ENCODE measurements around the gene PSMA7. TPM values are rescaled to one million over a fixed set of nuclear protein-coding genes. Genes with fewer than 3 reads are reported as not detected.

PSMA7 gene
- total and polyA plus RNA-seq, 4 donors = 109 to 342 (median 196) TPM

GRCh38 chr20:62103508-62104233 is 39.5 kb downstream of the PSMA7 start (continued):
- no peak for TF ChIP-seq EGR1 (IDR thresholded peaks at IDR 0.05; ENCODE audit: low read depth in 2 of 2)

DNA sequence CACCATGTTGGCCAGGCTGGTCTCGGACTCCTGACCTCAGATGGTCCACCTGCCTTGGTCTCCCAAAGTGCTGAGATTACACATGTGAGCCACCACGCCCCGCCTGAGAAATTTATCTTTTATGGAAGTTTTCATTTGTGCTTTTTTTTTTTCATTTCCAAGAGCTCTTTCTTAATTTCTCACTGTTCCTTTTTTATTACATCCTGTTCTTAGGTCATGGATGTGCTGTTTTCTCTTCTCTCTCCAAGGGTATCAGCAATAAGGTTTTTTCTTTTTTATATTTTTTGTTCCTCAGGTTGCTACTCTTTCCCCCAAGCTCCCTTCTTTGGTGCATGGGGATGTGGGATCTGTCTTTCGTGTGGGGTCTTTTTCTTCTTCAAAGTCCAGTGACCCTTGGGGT is 42.1 kb downstream of the PSMA7 start:
- DNase-seq (ENCODE audit: low spot score) = no peak
- Histone ChIP-seq H3K4me3 (ENCODE audit: low read depth in 1 of 3, low read length in 3 of 3) (no peak overlapping the region), H3K27me3 (ENCODE audit: control insufficient read depth in 4 of 4, insufficient read depth in 4 of 4, low read length in 3 of 4) (peaks cover 0 to 4% (median 1%) of the 10 kb centered on the region in 4 donors), H3K4me1 (ENCODE audit: control insufficient read depth in 4 of 4, insufficient read depth in 4 of 4, low read length in 3 of 4) (no peaks in the 10 kb centered on the region), H3K27ac (ENCODE audit: low read depth in 1 of 2, low read length in 2 of 2) (no peak overlapping the region), H3K9ac (ENCODE audit: low read depth in 1 of 2, low read length in 2 of 2) (no peak overlapping the region), H3K36me3 (ENCODE audit: control insufficient read depth in 4 of 4, insufficient read depth in 3 of 4, low read depth in 1 of 4, low read length in 3 of 4) (no peaks in the 10 kb centered on the region), H3K9me3 (ENCODE audit: control insufficient read depth in 4 of 4, low read length in 3 of 4) (peaks cover 3 to 19% (median 10%) of the 10 kb centered on the region in 4 donors)
- TF ChIP-seq JUND (IDR thresholded peaks at IDR 0.05) (no peak), ATF3 (IDR thresholded peaks at IDR 0.05) (no peak), YY1 (IDR thresholded peaks at IDR 0.05) (no peak), RXRA (IDR thresholded peaks at IDR 0.05) (no peak), FOXA1 (IDR thresholded peaks at IDR 0.05) (no peak), SP1 (IDR thresholded peaks at IDR 0.05) (no peak), RAD21 (IDR thresholded peaks at IDR 0.05) (no peak), MAX (IDR thresholded peaks at IDR 0.05) (no peak), NR2F2 (IDR thresholded peaks at IDR 0.05) (no peak), GABPA (IDR thresholded peaks at IDR 0.05 in 1 of 2, conservative IDR thresholded peaks at IDR 0.05 in 1 of 2) (no peak), ZBTB33 (IDR thresholded peaks at IDR 0.05) (no peak)
- TF ChIP-seq, protein P1, sequence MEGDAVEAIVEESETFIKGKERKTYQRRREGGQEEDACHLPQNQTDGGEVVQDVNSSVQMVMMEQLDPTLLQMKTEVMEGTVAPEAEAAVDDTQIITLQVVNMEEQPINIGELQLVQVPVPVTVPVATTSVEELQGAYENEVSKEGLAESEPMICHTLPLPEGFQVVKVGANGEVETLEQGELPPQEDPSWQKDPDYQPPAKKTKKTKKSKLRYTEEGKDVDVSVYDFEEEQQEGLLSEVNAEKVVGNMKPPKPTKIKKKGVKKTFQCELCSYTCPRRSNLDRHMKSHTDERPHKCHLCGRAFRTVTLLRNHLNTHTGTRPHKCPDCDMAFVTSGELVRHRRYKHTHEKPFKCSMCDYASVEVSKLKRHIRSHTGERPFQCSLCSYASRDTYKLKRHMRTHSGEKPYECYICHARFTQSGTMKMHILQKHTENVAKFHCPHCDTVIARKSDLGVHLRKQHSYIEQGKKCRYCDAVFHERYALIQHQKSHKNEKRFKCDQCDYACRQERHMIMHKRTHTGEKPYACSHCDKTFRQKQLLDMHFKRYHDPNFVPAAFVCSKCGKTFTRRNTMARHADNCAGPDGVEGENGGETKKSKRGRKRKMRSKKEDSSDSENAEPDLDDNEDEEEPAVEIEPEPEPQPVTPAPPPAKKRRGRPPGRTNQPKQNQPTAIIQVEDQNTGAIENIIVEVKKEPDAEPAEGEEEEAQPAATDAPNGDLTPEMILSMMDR (IDR thresholded peaks at IDR 0.05; ENCODE audit: low read depth, low read length, missing input control) = no peak
- 88% methylated on average over 4 of the region's 4 CpGs for WGBS

GRCh38 chr20:62097881-62098407 is 45.2 kb downstream of the PSMA7 start:
- Histone ChIP-seq H3K9me3 (ENCODE audit: control insufficient read depth in 4 of 4, low read length in 3 of 4) (peaks cover 3 to 14% (median 7%) of the 10 kb centered on the region in 4 donors), H3K9ac (ENCODE audit: low read depth in 1 of 2, low read length in 2 of 2) (no peak overlapping the region), H3K4me1 (ENCODE audit: control insufficient read depth in 4 of 4, insufficient read depth in 4 of 4, low read length in 3 of 4) (no peaks in the 10 kb centered on the region), H3K4me3 (ENCODE audit: low read depth in 1 of 3, low read length in 3 of 3) (no peak overlapping the region), H3K27me3 (ENCODE audit: control insufficient read depth in 4 of 4, insufficient read depth in 4 of 4, low read length in 3 of 4) (peaks cover 0 to 4% (median 1%) of the 10 kb centered on the region in 4 donors), H3K36me3 (ENCODE audit: control insufficient read depth in 4 of 4, insufficient read depth in 3 of 4, low read depth in 1 of 4, low read length in 3 of 4) (no peaks in the 10 kb centered on the region), H3K27ac (ENCODE audit: low read depth in 1 of 2, low read length in 2 of 2) (no peak overlapping the region)
- TF ChIP-seq ATF3 (IDR thresholded peaks at IDR 0.05) = no peak
- no peak for TF ChIP-seq RXRA (IDR thresholded peaks at IDR 0.05)
- TF ChIP-seq YY1 (IDR thresholded peaks at IDR 0.05) = no peak
- no peak for TF ChIP-seq EGR1 (IDR thresholded peaks at IDR 0.05; ENCODE audit: low read depth in 2 of 2)
- no peak for TF ChIP-seq FOXA2 (IDR thresholded peaks at IDR 0.05)
- TF ChIP-seq, protein P1 (IDR thresholded peaks at IDR 0.05; ENCODE audit: low read depth, low read length, missing input control) = no peak
- no peak for TF ChIP-seq TAF1 (conservative IDR thresholded peaks at IDR 0.05)
- no peak for TF ChIP-seq GABPA (IDR thresholded peaks at IDR 0.05 in 1 of 2, conservative IDR thresholded peaks at IDR 0.05 in 1 of 2)
- 82% methylated on average over 16 of the region's 16 CpGs for WGBS
- no peak for DNase-seq (ENCODE audit: low spot score)

All from liver (tissue), 9 donors.